ENCODE results near the gene STPG2.

The STPG2 gene

DNA sequence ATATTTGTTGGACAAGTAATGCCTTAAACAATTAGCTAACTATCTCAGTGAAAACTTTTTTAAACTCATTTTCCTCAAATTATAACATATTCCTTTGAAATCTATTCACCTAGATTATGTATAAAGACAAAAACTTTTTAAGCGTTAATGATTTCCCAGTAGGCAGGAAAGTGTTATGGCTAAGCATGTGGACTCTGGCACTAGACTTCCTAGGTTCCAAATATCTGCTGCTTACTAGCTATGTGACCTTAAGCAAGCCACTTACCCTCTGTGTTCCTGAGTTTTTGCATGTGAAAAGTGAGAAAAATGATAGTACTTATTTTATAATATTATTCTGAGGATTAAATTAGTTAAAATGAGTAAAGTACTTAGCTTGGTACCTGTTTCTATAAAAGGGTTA lies 301.8 kb downstream of the STPG2 start:
- TF ChIP-seq, protein P1, sequence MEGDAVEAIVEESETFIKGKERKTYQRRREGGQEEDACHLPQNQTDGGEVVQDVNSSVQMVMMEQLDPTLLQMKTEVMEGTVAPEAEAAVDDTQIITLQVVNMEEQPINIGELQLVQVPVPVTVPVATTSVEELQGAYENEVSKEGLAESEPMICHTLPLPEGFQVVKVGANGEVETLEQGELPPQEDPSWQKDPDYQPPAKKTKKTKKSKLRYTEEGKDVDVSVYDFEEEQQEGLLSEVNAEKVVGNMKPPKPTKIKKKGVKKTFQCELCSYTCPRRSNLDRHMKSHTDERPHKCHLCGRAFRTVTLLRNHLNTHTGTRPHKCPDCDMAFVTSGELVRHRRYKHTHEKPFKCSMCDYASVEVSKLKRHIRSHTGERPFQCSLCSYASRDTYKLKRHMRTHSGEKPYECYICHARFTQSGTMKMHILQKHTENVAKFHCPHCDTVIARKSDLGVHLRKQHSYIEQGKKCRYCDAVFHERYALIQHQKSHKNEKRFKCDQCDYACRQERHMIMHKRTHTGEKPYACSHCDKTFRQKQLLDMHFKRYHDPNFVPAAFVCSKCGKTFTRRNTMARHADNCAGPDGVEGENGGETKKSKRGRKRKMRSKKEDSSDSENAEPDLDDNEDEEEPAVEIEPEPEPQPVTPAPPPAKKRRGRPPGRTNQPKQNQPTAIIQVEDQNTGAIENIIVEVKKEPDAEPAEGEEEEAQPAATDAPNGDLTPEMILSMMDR (IDR thresholded peaks at IDR 0.05; ENCODE audit: borderline replicate concordance, insufficient read depth, low read depth, low read length) = no peak
- H3K4me3 ChIP-seq (ENCODE audit: low read depth, low read length) = no peak overlapping the region

DNA sequence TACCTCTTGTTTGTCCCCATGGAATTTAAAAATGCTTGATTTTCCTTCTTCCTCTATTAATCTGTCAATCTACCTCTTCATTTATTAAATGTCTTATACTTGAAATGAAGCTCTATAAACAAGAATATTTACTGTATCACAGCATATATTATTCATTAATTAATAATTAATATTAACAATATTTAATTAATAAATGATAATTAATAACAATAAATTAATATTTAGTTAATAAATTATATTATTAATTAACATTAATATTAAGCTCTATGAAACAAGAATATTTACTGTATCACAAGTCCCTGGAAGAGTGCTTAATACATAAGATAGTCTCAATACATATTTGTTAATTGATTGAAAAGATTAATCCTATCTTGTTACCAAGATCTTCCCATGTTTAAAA lies 306.6 kb downstream of the STPG2 start:
- TF ChIP-seq, protein P1 (IDR thresholded peaks at IDR 0.05; ENCODE audit: borderline replicate concordance, insufficient read depth, low read depth, low read length) = no peak
- no peak overlapping the region for H3K4me3 ChIP-seq (ENCODE audit: low read depth, low read length)

DNA sequence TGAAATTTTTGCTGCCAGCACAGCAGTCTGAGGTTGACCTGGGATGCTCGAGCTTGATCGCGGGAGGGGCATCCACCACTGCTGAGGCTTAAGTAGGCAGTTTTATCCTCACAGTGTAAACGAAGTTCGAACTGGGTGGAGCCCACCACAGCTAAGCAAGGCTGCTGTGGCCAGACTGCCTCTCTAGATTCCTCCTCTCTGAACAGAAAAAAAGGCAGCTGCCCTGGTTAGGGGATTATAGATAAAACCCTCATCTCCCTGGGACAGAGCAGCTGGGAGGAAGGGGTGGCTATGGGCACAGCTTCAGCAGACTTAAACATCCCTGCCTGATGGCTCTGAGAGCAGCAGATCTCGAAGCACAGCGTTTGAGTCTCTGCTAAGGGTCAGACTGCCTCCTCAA lies 314.6 kb downstream of the STPG2 start:
- TF ChIP-seq, protein P1 (IDR thresholded peaks at IDR 0.05; ENCODE audit: borderline replicate concordance, insufficient read depth, low read depth, low read length) = no peak
- no peak overlapping the region for H3K4me3 ChIP-seq (ENCODE audit: low read depth, low read length)

GRCh38 chr4:97819294-97819693 lies 324.0 kb downstream of the STPG2 start:
- TF ChIP-seq, protein P1 (IDR thresholded peaks at IDR 0.05; ENCODE audit: borderline replicate concordance, insufficient read depth, low read depth, low read length) = no peak
- no peak overlapping the region for H3K4me3 ChIP-seq (ENCODE audit: low read depth, low read length)

GRCh38 chr4:97812768-97813167 lies 330.5 kb downstream of the STPG2 start:
- H3K4me3 ChIP-seq (ENCODE audit: low read depth, low read length) = no peak overlapping the region
- TF ChIP-seq, protein P1 (IDR thresholded peaks at IDR 0.05; ENCODE audit: borderline replicate concordance, insufficient read depth, low read depth, low read length) = no peak

- no peak overlapping the region for H3K4me3 ChIP-seq (ENCODE audit: low read depth, low read length)
- TF ChIP-seq, protein P1 (IDR thresholded peaks at IDR 0.05; ENCODE audit: borderline replicate concordance, insufficient read depth, low read depth, low read length) = no peak
Measured at GRCh38 chr4:97786306-97786920, 356.9 kb downstream of the STPG2 start.

- no peak overlapping the region for H3K4me3 ChIP-seq (ENCODE audit: low read depth, low read length)
- TF ChIP-seq, protein P1 (IDR thresholded peaks at IDR 0.05; ENCODE audit: borderline replicate concordance, insufficient read depth, low read depth, low read length) = no peak
Measured at GRCh38 chr4:97778174-97778573, 365.1 kb downstream of the STPG2 start.
